ENCODE data around the gene NPY4R. TPM values are rescaled to one million over a fixed set of nuclear protein-coding genes. Genes with fewer than 3 reads are reported as not detected.
"Not testable (repeated sequence)": the region's sequence is repeated elsewhere in the genome, so short reads cannot be mapped to it uniquely, and the experiment has no call there.

Gene NPY4R
- total RNA-seq, 1 experiment from 2014 or later = not detected

- no peak overlapping the region for H3K9ac ChIP-seq (ENCODE audit: low read length)
- no peak overlapping the region for H2AFZ ChIP-seq (ENCODE audit: low read depth, low read length, poor library complexity, severe bottlenecking)
- H3K9me3 ChIP-seq (ENCODE audit: control insufficient read depth in 1 of 2, insufficient read depth in 1 of 2, low read depth in 1 of 2, low read length in 2 of 2) = no peaks in the 10 kb centered on the region
- intact Hi-C loops (cut with micrococcal nuclease) = no loop called here
- no peak overlapping the region for H3K4me2 ChIP-seq (ENCODE audit: low read length)
- ATAC-seq = no peak
- CTCF ChIA-PET = no interaction called here
- H3K27me3 ChIP-seq (ENCODE audit: insufficient read depth, low read length) = no peaks in the 10 kb centered on the region
- no peak for DNase-seq (ENCODE audit: low read depth, low spot score)
- RAD21 ChIA-PET (ENCODE audit: low non-redundant PET in 1 of 2, low total read pairs in 2 of 2, uncharacterized antibody in 2 of 2, unreplicated experiment in 2 of 2) = no interaction called here
- no peak overlapping the region for H3K27ac ChIP-seq (ENCODE audit: low read depth, low read length)
- H3K9me2 ChIP-seq (ENCODE audit: insufficient read depth) = no peaks in the 10 kb centered on the region
- no peak for TF ChIP-seq YY1 (IDR thresholded peaks at IDR 0.05; ENCODE audit: extremely low read depth, insufficient replicate concordance, low read depth, low read length)
- H3K4me3 ChIP-seq (replicated peaks in 1 of 2; ENCODE audit: low read depth in 1 of 2, low read length in 2 of 2) = no peak overlapping the region
- POLR2A ChIA-PET = no interaction called here
- H3K4me1 ChIP-seq (ENCODE audit: control insufficient read depth in 1 of 2, insufficient read depth in 2 of 2, low read length in 2 of 2) = peaks cover 0 to 11% of the 10 kb centered on the region in 2 experiments; a peak in 2 of 4 replicates
- H4K20me1 ChIP-seq (ENCODE audit: insufficient read depth) = no peaks in the 10 kb centered on the region
- BruUV-seq (replicated peaks) = no TSS peak
- H3K79me2 ChIP-seq (ENCODE audit: insufficient read depth, low read length) = no peaks in the 10 kb centered on the region
- no peaks in the 10 kb centered on the region for H3K36me3 ChIP-seq (ENCODE audit: control insufficient read depth in 1 of 2, insufficient read depth in 2 of 2, low read length in 2 of 2)
Measured at GRCh38 chr10:46514431-46514861, 48.7 kb upstream of the NPY4R start.

GRCh38 chr10:46513333-46513732, 47.6 kb upstream of the NPY4R start:
- H3K4me1 ChIP-seq (ENCODE audit: control insufficient read depth in 1 of 2, insufficient read depth in 2 of 2, low read length in 2 of 2) = peaks cover 0 to 11% of the 10 kb centered on the region in 2 experiments; a peak in 2 of 4 replicates
- POLR2A ChIA-PET; H4K20me1 ChIP-seq (ENCODE audit: insufficient read depth); H2AFZ ChIP-seq (ENCODE audit: low read depth, low read length, poor library complexity, severe bottlenecking); H3K27me3 ChIP-seq (ENCODE audit: insufficient read depth, low read length); intact Hi-C loops (cut with micrococcal nuclease); H3K4me3 ChIP-seq (replicated peaks in 1 of 2; ENCODE audit: low read depth in 1 of 2, low read length in 2 of 2); H3K27ac ChIP-seq (ENCODE audit: low read depth, low read length); H3K4me2 ChIP-seq (ENCODE audit: low read length); BruUV-seq (replicated peaks); H3K9ac ChIP-seq (ENCODE audit: low read length); H3K9me3 ChIP-seq (ENCODE audit: control insufficient read depth in 1 of 2, insufficient read depth in 1 of 2, low read depth in 1 of 2, low read length in 2 of 2); RAD21 ChIA-PET (ENCODE audit: low non-redundant PET in 1 of 2, low total read pairs in 2 of 2, uncharacterized antibody in 2 of 2, unreplicated experiment in 2 of 2); DNase-seq (ENCODE audit: low read depth, low spot score); CTCF ChIA-PET; ATAC-seq; H3K9me2 ChIP-seq (ENCODE audit: insufficient read depth); H3K36me3 ChIP-seq (ENCODE audit: control insufficient read depth in 1 of 2, insufficient read depth in 2 of 2, low read length in 2 of 2); H3K79me2 ChIP-seq (ENCODE audit: insufficient read depth, low read length): not testable (repeated sequence)

GRCh38 chr10:46512725-46513124, 47.0 kb upstream of the NPY4R start:
- H3K36me3 ChIP-seq (ENCODE audit: control insufficient read depth in 1 of 2, insufficient read depth in 2 of 2, low read length in 2 of 2); H3K4me2 ChIP-seq (ENCODE audit: low read length); DNase-seq (ENCODE audit: low read depth, low spot score); CTCF ChIA-PET; H3K27ac ChIP-seq (ENCODE audit: low read depth, low read length); H3K79me2 ChIP-seq (ENCODE audit: insufficient read depth, low read length); H2AFZ ChIP-seq (ENCODE audit: low read depth, low read length, poor library complexity, severe bottlenecking); H3K27me3 ChIP-seq (ENCODE audit: insufficient read depth, low read length); BruUV-seq (replicated peaks); ATAC-seq; intact Hi-C loops (cut with micrococcal nuclease); H3K9me3 ChIP-seq (ENCODE audit: control insufficient read depth in 1 of 2, insufficient read depth in 1 of 2, low read depth in 1 of 2, low read length in 2 of 2); H3K4me3 ChIP-seq (replicated peaks in 1 of 2; ENCODE audit: low read depth in 1 of 2, low read length in 2 of 2); RAD21 ChIA-PET (ENCODE audit: low non-redundant PET in 1 of 2, low total read pairs in 2 of 2, uncharacterized antibody in 2 of 2, unreplicated experiment in 2 of 2); H3K9me2 ChIP-seq (ENCODE audit: insufficient read depth); H4K20me1 ChIP-seq (ENCODE audit: insufficient read depth); POLR2A ChIA-PET; H3K9ac ChIP-seq (ENCODE audit: low read length): not testable (repeated sequence)
- H3K4me1 ChIP-seq (ENCODE audit: control insufficient read depth in 1 of 2, insufficient read depth in 2 of 2, low read length in 2 of 2) = peaks cover 0 to 11% of the 10 kb centered on the region in 2 experiments; a peak in 2 of 4 replicates

GRCh38 chr10:46512002-46512401, 46.2 kb upstream of the NPY4R start:
- RAD21 ChIA-PET (ENCODE audit: low non-redundant PET in 1 of 2, low total read pairs in 2 of 2, uncharacterized antibody in 2 of 2, unreplicated experiment in 2 of 2); H3K4me2 ChIP-seq (ENCODE audit: low read length); BruUV-seq (replicated peaks); H3K27ac ChIP-seq (ENCODE audit: low read depth, low read length); intact Hi-C loops (cut with micrococcal nuclease); H2AFZ ChIP-seq (ENCODE audit: low read depth, low read length, poor library complexity, severe bottlenecking); H3K9ac ChIP-seq (ENCODE audit: low read length); CTCF ChIA-PET; H3K79me2 ChIP-seq (ENCODE audit: insufficient read depth, low read length); ATAC-seq; H3K4me3 ChIP-seq (replicated peaks in 1 of 2; ENCODE audit: low read depth in 1 of 2, low read length in 2 of 2); H3K27me3 ChIP-seq (ENCODE audit: insufficient read depth, low read length); H3K36me3 ChIP-seq (ENCODE audit: control insufficient read depth in 1 of 2, insufficient read depth in 2 of 2, low read length in 2 of 2); H3K9me3 ChIP-seq (ENCODE audit: control insufficient read depth in 1 of 2, insufficient read depth in 1 of 2, low read depth in 1 of 2, low read length in 2 of 2); H3K4me1 ChIP-seq (ENCODE audit: control insufficient read depth in 1 of 2, insufficient read depth in 2 of 2, low read length in 2 of 2); DNase-seq (ENCODE audit: low read depth, low spot score); POLR2A ChIA-PET; H3K9me2 ChIP-seq (ENCODE audit: insufficient read depth); H4K20me1 ChIP-seq (ENCODE audit: insufficient read depth): not testable (repeated sequence)
